PFSK-1 (cell line): ENCODE measurements around the gene MINDY4.

Source experiments
- REST ChIP-seq, 2 experiments: IDR thresholded peaks; 2 replicates each; pipeline versions ENCODE4 v1.6.1 to v1.8.0; 2011 to 2012; ENCODE audit warnings: low read depth in 2 of 2, low read length in 2 of 2, control low read depth in 1 of 2, inconsistent platforms in 1 of 2, mild to moderate bottlenecking in 1 of 2, moderate library complexity in 1 of 2; ENCODE audit not compliant: insufficient read depth in 1 of 2
- SIN3A ChIP-seq: IDR thresholded peaks from 2 replicates; pipeline ENCODE4 v1.6.1; 2012; ENCODE audit warnings: mild to moderate bottlenecking, low read length, moderate library complexity, borderline replicate concordance; ENCODE audit not compliant: insufficient read depth

- TF ChIP-seq SIN3A, result no peak
- no peak for TF ChIP-seq REST (IDR thresholded peaks at IDR 0.05; ENCODE audit: insufficient read depth in 1 of 2, low read depth in 2 of 2, low read length in 2 of 2)
Measured at GRCh38 chr7:30776971-30777370, 5.8 kb downstream of the MINDY4 start.
